M059J (cell line): ENCODE measurements around the gene CDK5RAP2. TPM values are rescaled to one million over a fixed set of nuclear protein-coding genes. Genes with fewer than 3 reads are reported as not detected.
"Not testable (repeated sequence)": the region's sequence is repeated elsewhere in the genome, so short reads cannot be mapped to it uniquely, and the experiment has no call there.

Experiments
- DNase-seq: peaks from one replicate; pipeline ENCODE4 v3.0.0-alpha.2; 2012; ENCODE audit warnings: low read depth
- total RNA-seq: library from RNA; depleted of rRNA; stranded (reverse); fragments of >200 nt; shearing (Covaris generic); gene quantifications from 2 replicates; pipeline ENCODE4 v1.2.3, GENCODE V29; 2014

The CDK5RAP2 gene
- total RNA-seq, 1 experiment from 2014 or later: 32.6 TPM

GRCh38 chr9:120592210-120592609, 12.2 kb upstream of the CDK5RAP2 start:
- no peak for DNase-seq

- DNase-seq: no peak
Measured at GRCh38 chr9:120587328-120587727, 7.4 kb upstream of the CDK5RAP2 start.

- DNase-seq: peak; percentile 99
Measured at GRCh38 chr9:120583958-120584369, 4.0 kb upstream of the CDK5RAP2 start.

DNA sequence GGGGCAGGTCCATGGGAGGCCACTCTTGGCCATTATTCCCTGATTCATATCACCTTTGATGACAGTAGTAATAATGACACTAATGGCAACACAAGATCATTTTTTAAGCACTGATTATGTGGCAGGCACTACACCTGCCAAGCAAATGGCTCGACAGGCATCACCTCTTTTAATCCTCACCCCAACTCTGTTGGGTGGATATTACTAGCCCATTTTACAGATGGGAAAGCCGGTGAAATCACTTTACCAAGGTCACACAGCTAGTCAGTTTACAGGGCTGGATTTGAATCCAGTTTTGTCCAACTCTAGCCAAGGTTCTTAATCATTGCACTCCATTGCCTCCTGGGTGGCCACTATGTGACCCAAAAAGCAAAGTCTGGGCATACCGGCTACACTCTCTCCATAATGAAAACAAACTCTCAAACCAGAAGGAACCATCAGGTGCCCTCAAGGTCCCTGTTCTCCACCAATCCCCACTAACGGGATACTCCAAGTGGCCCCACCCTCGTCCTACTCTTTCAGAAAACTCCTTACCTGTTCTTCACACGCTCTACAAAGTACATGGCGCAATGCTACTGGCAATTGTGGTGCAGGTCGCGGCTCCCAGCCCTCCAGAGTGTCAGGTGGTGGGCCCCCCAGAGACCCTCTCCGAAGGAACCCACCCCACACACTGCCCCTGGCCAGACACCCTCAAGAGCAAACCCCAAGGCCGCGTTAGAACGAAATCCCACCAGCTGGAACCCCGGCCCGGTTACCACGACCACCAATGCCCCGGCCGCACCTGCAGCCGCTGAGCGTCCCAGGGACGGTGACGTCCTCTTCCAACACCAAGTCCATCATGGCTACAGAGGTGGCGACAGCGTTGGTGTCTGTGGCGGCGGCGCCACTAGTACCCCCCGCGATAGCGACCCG, 572 bp downstream of the CDK5RAP2 start:
- DNase-seq: peak; percentile 51

DNA sequence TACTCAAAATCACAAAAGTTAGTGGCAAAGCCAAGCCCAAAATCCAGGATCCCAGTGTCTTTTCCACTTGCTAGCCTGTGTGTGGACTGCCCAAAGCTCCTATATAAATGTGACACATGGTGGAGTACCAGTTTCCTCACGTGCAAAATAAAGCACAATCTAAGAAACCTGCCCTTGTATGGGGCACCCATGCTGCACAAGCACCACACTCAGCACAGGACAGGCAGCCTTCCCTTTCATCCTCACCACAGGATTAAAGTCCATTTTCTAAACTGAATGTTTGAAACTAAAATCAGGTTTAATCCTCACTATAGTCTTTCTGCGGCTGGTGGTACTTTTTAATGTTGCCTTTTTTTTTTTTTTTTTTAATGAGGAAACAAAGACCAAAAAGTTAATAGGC, 5.5 kb downstream of the CDK5RAP2 start:
- DNase-seq: no peak

GRCh38 chr9:120572472-120572871, 7.5 kb downstream of the CDK5RAP2 start:
- no peak for DNase-seq

DNA sequence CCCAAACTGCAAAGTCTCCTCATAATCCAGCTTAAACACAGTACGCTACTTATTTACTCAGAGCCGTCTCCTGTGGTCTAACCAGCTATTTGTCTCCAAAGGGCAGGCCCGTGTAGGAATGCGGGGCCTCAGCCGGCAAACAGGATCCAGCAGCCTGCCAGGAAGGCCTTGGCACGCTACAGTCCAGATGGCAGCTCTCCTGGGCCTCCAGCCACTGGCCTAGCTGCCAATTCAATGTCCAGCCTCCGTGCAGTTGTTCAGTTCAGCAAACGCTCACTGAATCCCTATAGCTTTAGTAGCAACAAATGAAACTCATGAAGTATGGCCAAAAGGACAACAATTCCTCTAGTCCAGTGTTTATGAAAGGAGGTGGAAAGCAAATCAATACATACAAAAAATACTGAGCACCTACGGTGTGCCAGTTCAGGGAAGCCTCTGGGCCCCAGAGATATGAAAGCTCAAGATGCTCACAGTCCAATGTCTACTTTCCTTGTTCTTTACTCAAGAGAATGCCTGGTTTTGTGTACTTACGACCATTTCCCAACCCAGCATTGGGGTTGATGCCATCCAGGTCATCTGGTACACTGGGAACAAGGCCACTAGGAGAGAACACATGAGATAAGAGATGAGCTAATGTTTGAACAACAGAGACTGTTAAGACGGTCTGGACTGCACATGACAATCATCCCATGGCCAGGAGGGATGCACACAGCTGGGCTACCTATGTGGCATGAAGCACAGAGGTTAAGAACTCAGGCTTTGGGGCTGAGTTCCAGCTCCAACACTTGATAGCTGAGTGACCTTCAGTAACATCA, 8.3 kb downstream of the CDK5RAP2 start:
- DNase-seq: peak; percentile 74

DNA sequence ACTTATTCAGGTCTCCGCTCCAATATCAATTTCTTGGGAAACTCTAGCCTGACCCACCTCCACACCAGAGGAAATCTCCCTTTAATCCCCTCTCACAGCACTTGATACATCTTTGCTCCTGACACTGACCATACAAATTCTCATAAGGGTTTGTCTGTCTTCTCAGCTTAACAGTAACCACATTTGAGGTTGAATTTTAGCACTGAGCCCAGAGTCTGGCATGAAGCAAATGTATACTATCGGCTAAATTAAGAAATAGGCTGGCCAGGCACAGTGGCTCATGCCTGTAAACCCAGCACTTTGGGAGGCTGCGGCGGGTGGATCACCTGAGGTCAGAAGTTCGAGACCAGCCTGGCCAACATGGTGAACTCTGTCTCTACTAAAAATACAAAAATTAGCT, 9.7 kb downstream of the CDK5RAP2 start:
- DNase-seq: no peak

DNA sequence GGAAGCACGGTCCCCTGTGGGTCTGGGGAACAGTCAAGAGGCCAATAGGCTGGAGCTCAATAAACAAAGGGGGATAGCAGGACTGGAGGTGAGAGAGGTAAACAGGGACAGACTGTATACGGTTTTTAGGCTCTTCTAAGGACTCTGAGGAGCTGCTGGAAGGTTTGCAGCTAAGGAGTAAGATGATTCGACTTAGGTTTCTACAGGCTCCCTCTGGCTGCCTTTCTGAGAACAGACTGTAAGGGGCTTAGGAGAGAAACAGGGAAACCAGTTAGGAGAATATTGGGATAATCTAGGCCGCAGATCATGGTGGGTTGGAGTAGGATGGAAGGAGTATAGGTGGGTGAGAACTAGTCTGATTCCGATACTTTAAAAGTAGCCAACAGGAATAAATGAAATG, 10.4 kb downstream of the CDK5RAP2 start:
- no peak for DNase-seq

GRCh38 chr9:120568816-120569215, 11.2 kb downstream of the CDK5RAP2 start:
- no peak for DNase-seq

DNA sequence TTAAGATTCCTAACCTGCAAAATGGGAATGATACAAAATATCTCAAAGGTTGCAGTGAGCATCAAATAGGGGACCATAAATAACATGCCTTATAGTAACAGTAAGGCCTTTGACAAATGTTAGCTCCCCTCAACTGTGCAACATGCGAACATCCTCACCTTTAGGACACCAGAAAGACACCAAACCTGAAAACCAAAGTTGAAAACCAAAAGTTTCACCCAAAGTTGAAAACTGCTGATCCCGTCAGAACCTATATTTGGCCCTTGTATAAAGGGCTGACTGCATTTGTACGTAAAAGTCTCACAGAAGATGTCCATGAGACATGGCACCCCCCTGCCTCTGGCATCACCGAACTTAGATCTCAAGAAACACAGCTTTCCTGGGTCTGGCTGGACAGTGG, 12.1 kb downstream of the CDK5RAP2 start:
- DNase-seq: no peak

DNA sequence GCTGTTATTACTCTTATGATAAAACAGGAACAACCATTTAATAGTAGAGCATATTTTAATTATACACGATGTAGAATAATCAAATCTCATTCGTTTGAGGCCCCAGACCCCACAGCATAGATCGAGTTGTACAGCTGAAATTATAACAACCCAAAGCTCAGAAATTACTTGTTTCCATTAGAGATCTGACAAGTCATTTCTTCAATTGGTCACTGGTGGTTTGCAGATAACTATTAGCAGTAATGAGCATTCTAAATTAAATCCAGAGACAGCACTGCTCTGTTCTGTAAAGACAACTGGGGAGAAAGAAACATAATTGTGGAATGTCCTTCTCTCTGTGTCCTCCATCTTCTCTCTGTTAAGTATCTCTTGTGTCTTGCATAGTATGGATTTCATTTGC, 12.9 kb downstream of the CDK5RAP2 start:
- no peak for DNase-seq

DNA sequence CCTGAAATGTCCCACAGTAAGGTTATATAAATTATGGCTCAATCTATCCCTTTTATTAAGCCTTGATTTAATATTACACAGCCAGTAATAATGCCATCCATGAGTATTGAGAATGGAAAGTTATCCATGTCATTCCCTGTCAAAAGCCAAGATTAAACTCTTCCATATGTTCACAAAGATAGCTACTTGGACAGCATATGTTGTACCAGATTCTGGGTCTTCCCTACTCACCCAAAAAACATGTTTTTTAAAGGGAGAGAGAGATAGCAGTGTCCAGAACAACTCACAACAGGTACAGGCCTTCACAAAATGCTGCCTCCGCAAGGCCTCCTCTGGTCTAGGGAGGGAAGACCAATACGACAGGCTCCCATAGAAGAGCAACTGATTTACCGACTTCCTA, 15.4 kb downstream of the CDK5RAP2 start:
- no peak for DNase-seq

DNA sequence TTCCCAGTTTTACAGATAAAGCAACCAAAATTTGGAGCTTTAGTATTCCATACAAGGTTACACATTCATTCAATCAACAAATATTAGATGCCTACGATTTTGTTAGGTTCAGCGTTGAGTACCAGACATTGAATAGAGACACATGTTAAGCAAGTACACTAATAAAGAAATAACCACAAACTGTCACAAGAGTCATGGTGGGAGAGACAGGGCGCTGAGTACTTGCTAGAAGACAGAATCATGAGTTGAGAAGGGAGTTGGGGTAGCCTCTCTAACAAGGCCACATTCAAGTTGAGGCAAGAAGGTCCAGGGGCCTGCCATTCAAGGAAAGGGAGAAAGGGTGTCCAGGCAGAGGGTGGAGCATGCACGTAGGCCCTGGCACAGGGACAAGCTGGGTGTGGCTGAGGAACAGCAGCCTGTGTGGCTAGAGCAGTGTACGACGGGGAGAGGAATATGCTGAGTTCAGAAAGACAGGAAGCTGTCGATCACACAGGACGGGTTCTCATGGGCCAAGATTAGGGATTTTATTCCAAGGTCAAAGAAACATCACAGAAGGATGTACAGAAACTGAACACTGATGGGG, 17.0 kb downstream of the CDK5RAP2 start:
- no peak for DNase-seq

DNA sequence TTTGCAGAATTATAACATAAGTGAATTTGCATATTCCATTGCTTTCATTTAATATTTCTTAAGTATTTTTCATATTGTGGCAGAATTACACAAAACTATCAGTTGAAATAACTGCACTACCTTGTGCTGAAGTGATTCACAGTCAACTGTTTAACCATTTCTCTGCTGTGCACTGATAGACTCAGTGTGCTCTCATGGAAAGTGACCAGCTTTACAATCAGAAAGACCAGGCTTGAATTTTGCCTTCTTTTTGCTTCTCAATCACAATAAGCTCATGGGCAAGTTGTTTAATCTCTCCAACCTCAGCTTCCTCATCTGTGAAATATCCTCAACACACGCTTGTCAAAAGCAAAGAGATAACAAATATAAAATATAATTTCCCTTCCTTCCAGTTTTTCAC, 18.3 kb downstream of the CDK5RAP2 start:
- no peak for DNase-seq

DNA sequence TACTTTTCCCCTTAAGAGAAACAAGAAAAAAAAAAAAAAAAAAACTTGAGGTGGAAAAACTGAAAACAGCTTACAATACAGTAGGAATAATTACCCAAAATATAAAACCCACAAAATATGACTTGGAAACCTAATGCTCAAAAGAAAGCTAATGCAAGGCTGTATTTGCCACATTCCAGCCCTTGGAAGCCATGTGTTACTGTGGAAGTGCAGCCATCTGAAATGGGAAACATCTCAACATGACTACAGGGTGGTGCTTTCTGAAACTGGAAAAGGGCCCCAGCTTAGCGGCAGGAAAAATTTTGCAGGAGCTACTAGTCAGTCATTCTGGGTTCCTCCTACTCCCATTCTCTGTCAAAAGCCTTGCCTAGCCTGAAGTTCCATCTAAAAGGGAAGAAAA, 20.4 kb downstream of the CDK5RAP2 start:
- DNase-seq: no peak

- no peak for DNase-seq
Measured at GRCh38 chr9:120558454-120558853, 21.5 kb downstream of the CDK5RAP2 start.

GRCh38 chr9:120557205-120557604, 22.8 kb downstream of the CDK5RAP2 start:
- DNase-seq: no peak

DNA sequence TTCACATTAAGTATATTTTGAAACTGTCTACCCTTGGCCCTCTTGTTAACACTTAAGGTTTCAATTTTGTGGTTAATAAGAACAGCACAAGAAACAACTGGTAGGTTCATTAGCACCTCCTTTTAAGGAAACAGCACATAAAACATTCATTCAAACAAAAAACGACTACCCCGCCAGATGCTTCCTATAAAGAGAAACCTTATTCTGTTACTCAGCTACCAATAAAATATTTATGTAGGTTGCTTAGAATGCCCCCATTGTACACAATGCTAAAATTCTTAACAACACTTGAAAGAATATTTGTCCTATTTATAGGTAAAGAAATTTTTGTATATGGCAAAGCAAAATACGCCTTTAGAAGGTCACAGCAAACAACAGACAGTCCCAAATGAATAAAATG, 23.2 kb downstream of the CDK5RAP2 start:
- no peak for DNase-seq

- no peak for DNase-seq
Measured at GRCh38 chr9:120555839-120556238, 24.1 kb downstream of the CDK5RAP2 start.

GRCh38 chr9:120552210-120552704, 27.7 kb downstream of the CDK5RAP2 start:
- DNase-seq: not testable (repeated sequence)
